ENCODE results near the gene MINDY1. TPM values are rescaled to one million over a fixed set of nuclear protein-coding genes. Genes with fewer than 3 reads are reported as not detected.
A peak's percentile ranks its signal among the peaks of the same experiment; 100 is the strongest.

The MINDY1 gene
- total RNA-seq, 1 donor from 2014 or later, result 28.5 TPM

- Mint-ChIP-seq H3K9me3 (no peaks in the 10 kb centered on the region), H3K27ac (no peak overlapping the region), H3K4me3 (no peak overlapping the region), H3K36me3 (peaks cover 26% of the 10 kb centered on the region), H3K27me3 (no peaks in the 10 kb centered on the region), H3K4me1 (ENCODE audit: unreplicated experiment) (peaks cover 4% of the 10 kb centered on the region)
- no peak for TF ChIP-seq CTCF (conservative IDR thresholded peaks at IDR 0.05)
- DNase-seq (ENCODE audit: extremely low spot score, unreplicated experiment), result no peak
Observed at GRCh38 chr1:151026460-151026859, 19.8 kb upstream of the MINDY1 start.

- H3K36me3 Mint-ChIP-seq, result peaks cover 24% of the 10 kb centered on the region
- no peak overlapping the region for H3K4me3 Mint-ChIP-seq
- TF ChIP-seq CTCF (conservative IDR thresholded peaks at IDR 0.05), result peak; percentile 77
- peak overlapping the region; percentile 29 for H3K27ac Mint-ChIP-seq
- H3K9me3 Mint-ChIP-seq, result no peaks in the 10 kb centered on the region
- peaks cover 4% of the 10 kb centered on the region for H3K4me1 Mint-ChIP-seq (ENCODE audit: unreplicated experiment)
- H3K27me3 Mint-ChIP-seq, result no peaks in the 10 kb centered on the region
- DNase-seq (ENCODE audit: extremely low spot score, unreplicated experiment), result peak; percentile 79
Observed at GRCh38 chr1:151024540-151025146, 17.9 kb upstream of the MINDY1 start.

GRCh38 chr1:151013518-151013917 is 6.8 kb upstream of the MINDY1 start:
- Mint-ChIP-seq H3K36me3 (peaks cover 7% of the 10 kb centered on the region), H3K27ac (peak overlapping the region; percentile 75), H3K27me3 (no peaks in the 10 kb centered on the region), H3K9me3 (no peaks in the 10 kb centered on the region), H3K4me1 (ENCODE audit: unreplicated experiment) (peaks cover 30% of the 10 kb centered on the region), H3K4me3 (peak overlapping the region; percentile 54)
- no peak for DNase-seq (ENCODE audit: extremely low spot score, unreplicated experiment)
- TF ChIP-seq CTCF (conservative IDR thresholded peaks at IDR 0.05), result no peak

- peak overlapping the region; percentile 54 for H3K4me3 Mint-ChIP-seq
- H3K27ac Mint-ChIP-seq, result peak overlapping the region; percentile 75
- H3K4me1 Mint-ChIP-seq (ENCODE audit: unreplicated experiment), result peaks cover 33% of the 10 kb centered on the region
- peaks cover 3% of the 10 kb centered on the region for H3K36me3 Mint-ChIP-seq
- H3K27me3 Mint-ChIP-seq, result no peaks in the 10 kb centered on the region
- TF ChIP-seq CTCF (conservative IDR thresholded peaks at IDR 0.05), result no peak
- H3K9me3 Mint-ChIP-seq, result no peaks in the 10 kb centered on the region
- DNase-seq (ENCODE audit: extremely low spot score, unreplicated experiment), result no peak
Observed at GRCh38 chr1:151012684-151013471, 6.2 kb upstream of the MINDY1 start.

- no peaks in the 10 kb centered on the region for H3K27me3 Mint-ChIP-seq
- H3K4me1 Mint-ChIP-seq (ENCODE audit: unreplicated experiment), result peaks cover 46% of the 10 kb centered on the region
- H3K36me3 Mint-ChIP-seq, result peaks cover 3% of the 10 kb centered on the region
- TF ChIP-seq CTCF (conservative IDR thresholded peaks at IDR 0.05), result no peak
- H3K4me3 Mint-ChIP-seq, result peak overlapping the region; percentile 26
- H3K9me3 Mint-ChIP-seq, result no peaks in the 10 kb centered on the region
- no peak for DNase-seq (ENCODE audit: extremely low spot score, unreplicated experiment)
- no peak overlapping the region for H3K27ac Mint-ChIP-seq
Observed at GRCh38 chr1:151011154-151011850, 4.6 kb upstream of the MINDY1 start.
